Endothelial cell (in vitro differentiated cells): ENCODE data around the gene PID1. TPM values are rescaled to one million over a fixed set of nuclear protein-coding genes. Genes with fewer than 3 reads are reported as not detected.

ENCODE experiments used
- DNase-seq: peaks from one replicate; pipeline ENCODE4 v3.0.0; 2021; ENCODE audit warnings: low spot score
- H3K27ac Mint-ChIP-seq: one replicate; pipeline ENCODE4 v1.8.0; 2021; ENCODE audit warnings: mixed read lengths, inconsistent platforms; ENCODE audit not compliant: unreplicated experiment
- H3K27me3 Mint-ChIP-seq: one replicate; pipeline ENCODE4 v1.8.0; 2021; ENCODE audit warnings: mild to moderate bottlenecking, moderate library complexity, mixed read lengths, inconsistent platforms; ENCODE audit not compliant: unreplicated experiment
- H3K36me3 Mint-ChIP-seq: one replicate; pipeline ENCODE4 v1.8.0; 2021; ENCODE audit warnings: mild to moderate bottlenecking, low read depth, mixed read lengths, inconsistent platforms; ENCODE audit not compliant: unreplicated experiment
- H3K4me1 Mint-ChIP-seq: one replicate; pipeline ENCODE4 v1.8.0; 2021; ENCODE audit warnings: mild to moderate bottlenecking, mixed read lengths, inconsistent platforms; ENCODE audit not compliant: unreplicated experiment
- H3K4me3 Mint-ChIP-seq: one replicate; pipeline ENCODE4 v1.8.0; 2021; ENCODE audit warnings: mild to moderate bottlenecking, mixed read lengths, inconsistent platforms; ENCODE audit not compliant: unreplicated experiment
- H3K9me3 Mint-ChIP-seq: one replicate; pipeline ENCODE4 v1.8.0; 2021; ENCODE audit warnings: mixed read lengths, inconsistent platforms; ENCODE audit not compliant: unreplicated experiment
- CTCF ChIP-seq: fragments of 200-600 bp; sonication (generic); IDR thresholded peaks from one replicate; pipeline ENCODE4 v1.5.0; 2021; ENCODE audit warnings: antibody characterized with exemption; ENCODE audit not compliant: unreplicated experiment
- total RNA-seq: library from RNA; stranded (reverse); fragmentation: NEBNext Ultra II Directional; extraction: Animal tissue kit (Norgen Biotek cat#: 25700); gene quantifications from one replicate; pipeline ENCODE4 v1.2.1, GENCODE V29; 2021; ENCODE audit not compliant: unreplicated experiment

PID1 gene
- total RNA-seq, 1 donor from 2014 or later = not detected

GRCh38 chr2:229226382-229226781, 44.7 kb downstream of the PID1 start:
- H3K36me3 Mint-ChIP-seq = no peaks in the 10 kb centered on the region
- H3K27ac Mint-ChIP-seq = no peak overlapping the region
- H3K27me3 Mint-ChIP-seq = no peaks in the 10 kb centered on the region
- no peak overlapping the region for H3K4me3 Mint-ChIP-seq
- DNase-seq = no peak
- no peaks in the 10 kb centered on the region for H3K9me3 Mint-ChIP-seq
- H3K4me1 Mint-ChIP-seq = no peaks in the 10 kb centered on the region
- TF ChIP-seq CTCF = no peak

DNA sequence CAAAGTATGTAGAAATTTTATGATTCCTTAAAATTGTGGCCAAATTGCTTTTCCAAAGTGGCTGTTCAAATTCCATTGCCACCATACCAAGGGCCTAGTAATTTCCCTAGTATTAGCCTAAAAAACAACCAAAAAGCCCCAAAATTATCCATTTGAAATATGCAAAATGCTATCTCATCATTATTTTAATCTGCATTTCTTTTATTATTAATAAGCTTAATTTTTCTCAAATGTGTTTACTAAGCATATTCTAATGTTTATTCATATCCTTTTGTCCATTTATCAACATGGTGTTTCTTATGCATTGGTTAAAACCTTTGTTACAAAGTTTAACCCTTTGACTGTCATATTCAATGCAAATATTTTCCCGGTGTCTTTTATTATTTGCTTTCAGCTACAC, 48.0 kb downstream of the PID1 start:
- Mint-ChIP-seq H3K27ac (no peak overlapping the region), H3K4me1 (no peaks in the 10 kb centered on the region), H3K9me3 (no peaks in the 10 kb centered on the region)

DNA sequence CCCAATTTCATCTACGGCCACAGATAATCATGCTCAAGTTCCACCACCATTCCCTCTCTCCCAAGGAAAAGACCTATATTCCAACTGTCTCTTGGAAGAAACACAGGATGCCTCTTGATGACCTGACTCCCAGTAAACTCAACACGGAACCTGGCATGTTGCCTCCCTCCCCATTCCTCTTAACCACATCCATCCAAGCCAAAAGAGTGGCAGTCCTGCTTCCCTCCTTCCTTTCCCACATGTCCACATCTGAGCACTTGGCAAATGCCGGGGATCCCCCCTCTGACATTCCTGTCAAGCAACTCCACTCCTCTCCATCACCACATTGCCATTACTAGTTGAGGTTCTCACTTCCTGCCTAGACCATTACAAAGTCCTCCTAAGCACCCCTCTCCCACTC, 49.4 kb downstream of the PID1 start:
- no peaks in the 10 kb centered on the region for H3K9me3 Mint-ChIP-seq
- TF ChIP-seq CTCF = no peak
- no peaks in the 10 kb centered on the region for H3K27me3 Mint-ChIP-seq
- H3K4me1 Mint-ChIP-seq = no peaks in the 10 kb centered on the region
- H3K4me3 Mint-ChIP-seq = no peak overlapping the region
- no peak overlapping the region for H3K27ac Mint-ChIP-seq
- no peak for DNase-seq
- no peaks in the 10 kb centered on the region for H3K36me3 Mint-ChIP-seq

More for the DNA sequence above, 48.0 kb downstream of the PID1 start:
- DNase-seq = no peak
- H3K36me3 Mint-ChIP-seq = no peaks in the 10 kb centered on the region
- H3K4me3 Mint-ChIP-seq = no peak overlapping the region
- TF ChIP-seq CTCF = no peak
- H3K27me3 Mint-ChIP-seq = no peaks in the 10 kb centered on the region

GRCh38 chr2:229220254-229220653, 50.8 kb downstream of the PID1 start:
- TF ChIP-seq CTCF = no peak
- Mint-ChIP-seq H3K9me3 (no peaks in the 10 kb centered on the region), H3K27me3 (no peaks in the 10 kb centered on the region), H3K36me3 (no peaks in the 10 kb centered on the region), H3K4me1 (no peaks in the 10 kb centered on the region), H3K4me3 (no peak overlapping the region), H3K27ac (no peak overlapping the region)
- no peak for DNase-seq

- no peaks in the 10 kb centered on the region for H3K27me3 Mint-ChIP-seq
- no peaks in the 10 kb centered on the region for H3K4me1 Mint-ChIP-seq
- DNase-seq = no peak
- no peak overlapping the region for H3K4me3 Mint-ChIP-seq
- H3K36me3 Mint-ChIP-seq = no peaks in the 10 kb centered on the region
- no peak overlapping the region for H3K27ac Mint-ChIP-seq
- no peaks in the 10 kb centered on the region for H3K9me3 Mint-ChIP-seq
- TF ChIP-seq CTCF = no peak
These were observed 52.7 kb downstream of the PID1 start for GRCh38 chr2:229218329-229218921.
